ENCODE data around the gene SEC11A.
A peak's percentile ranks its signal among the peaks of the same experiment; 100 is the strongest.
"Not testable (repeated sequence)": the region's sequence is repeated elsewhere in the genome, so short reads cannot be mapped to it uniquely, and the experiment has no call there.

The SEC11A gene

DNA sequence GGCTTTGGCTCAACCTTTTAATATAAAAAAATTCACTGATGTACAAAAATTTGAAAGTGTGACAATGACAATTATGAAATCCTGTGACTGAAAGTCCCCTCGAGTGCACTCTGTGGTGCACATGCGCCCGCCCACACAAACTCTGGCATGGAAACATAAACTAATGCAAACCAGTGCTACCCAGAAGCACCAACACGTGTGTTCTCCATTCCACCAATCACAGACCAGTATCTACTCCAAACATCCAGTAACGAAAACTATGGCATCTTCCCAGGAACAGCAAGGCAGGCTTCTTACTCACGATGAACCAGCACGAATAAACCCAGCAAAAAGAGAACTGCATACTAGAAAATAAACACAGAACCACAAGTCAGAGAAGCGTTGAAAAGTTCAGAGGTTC is 46.2 kb downstream of the SEC11A start:
- DNase-seq: peak; percentile 72

DNA sequence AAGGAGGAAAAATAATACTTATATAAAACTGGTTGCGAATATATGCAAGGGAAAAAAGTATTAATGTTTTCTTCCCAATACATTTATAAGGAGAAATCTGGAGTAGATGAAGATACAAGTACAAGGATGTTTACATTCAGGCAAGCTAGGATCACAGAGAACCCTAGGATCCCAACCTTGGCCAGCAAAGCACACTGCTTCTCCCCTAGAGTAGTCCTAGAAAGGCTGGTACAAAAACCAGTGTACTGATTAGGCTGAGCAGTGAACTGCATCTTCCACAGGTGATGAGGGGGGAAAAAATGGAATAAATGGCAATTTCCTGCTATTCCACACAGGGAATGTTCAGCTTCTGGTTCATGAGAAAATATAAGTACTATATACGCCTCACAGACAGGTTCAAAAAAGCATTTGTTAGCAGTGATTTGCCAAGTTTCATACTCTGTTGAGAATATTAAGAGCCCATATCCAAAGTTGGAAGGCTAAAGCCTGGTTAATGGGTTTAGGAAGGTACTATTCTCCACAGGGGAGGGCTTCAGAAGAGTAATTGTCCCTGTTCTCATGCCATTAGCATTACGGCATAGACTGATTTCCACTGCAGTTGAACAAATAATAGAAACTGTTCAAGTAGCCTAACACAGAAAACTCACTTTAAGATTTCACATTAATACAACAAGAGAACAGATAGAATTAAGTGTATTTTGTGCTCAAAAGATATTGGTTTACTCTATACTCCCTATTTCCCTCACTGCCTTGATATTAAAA is 47.5 kb downstream of the SEC11A start:
- no peak for DNase-seq

DNA sequence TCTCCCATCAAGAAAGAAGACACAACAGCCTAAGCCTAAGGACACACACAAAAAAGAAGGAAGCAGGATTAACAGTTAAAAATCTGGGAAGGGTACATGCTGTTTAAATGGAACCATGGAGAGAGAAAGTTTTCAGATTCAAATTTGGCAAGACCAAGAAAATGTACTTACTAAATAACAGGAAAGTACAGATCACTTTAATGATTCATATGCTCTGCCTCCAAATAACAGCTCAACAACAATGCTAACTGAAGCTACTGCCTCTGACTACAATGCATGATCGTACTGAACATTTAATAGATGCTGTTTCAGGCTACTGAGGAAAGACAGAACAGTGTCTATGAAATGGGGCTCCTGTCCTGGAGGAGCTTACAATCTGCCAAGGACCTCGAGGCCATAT is 49.6 kb downstream of the SEC11A start:
- DNase-seq: no peak

DNA sequence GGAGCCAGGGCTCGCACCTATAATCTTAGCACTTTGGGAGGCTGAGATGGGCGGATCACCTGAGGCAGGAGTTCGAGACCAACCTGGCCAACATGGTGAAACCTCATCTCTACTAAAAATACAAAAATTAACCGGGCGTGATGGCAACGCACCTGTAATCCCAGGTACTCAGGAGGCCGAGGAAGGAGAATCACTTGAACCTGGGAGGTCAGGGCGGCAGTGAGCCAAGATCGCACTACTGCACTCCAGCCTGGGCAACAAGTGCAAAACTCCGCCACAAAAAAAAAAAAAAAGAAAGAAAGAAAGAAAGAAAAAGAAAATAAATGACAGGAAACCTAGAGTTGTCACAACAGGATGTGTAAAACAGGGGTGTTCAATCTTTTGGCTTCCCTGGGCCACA is 54.9 kb downstream of the SEC11A start:
- no peak for DNase-seq

- no peak for DNase-seq
These were observed 55.8 kb downstream of the SEC11A start for GRCh38 chr15:84659904-84660781.

GRCh38 chr15:84658788-84659411 is 57.0 kb downstream of the SEC11A start:
- DNase-seq: no peak

GRCh38 chr15:84658080-84658787 is 57.7 kb downstream of the SEC11A start, which contains the start of gene NMB:
TSS of gene NMB (minus strand) at chr15:84658199. CDS start at chr15:84658152, 47 bp downstream.
- DNase-seq: peak; percentile 84

- no peak for DNase-seq
These were observed 58.2 kb downstream of the SEC11A start for GRCh38 chr15:84657748-84658079.

- DNase-seq: no peak
These were observed 59.0 kb downstream of the SEC11A start for GRCh38 chr15:84656972-84657371.

DNA sequence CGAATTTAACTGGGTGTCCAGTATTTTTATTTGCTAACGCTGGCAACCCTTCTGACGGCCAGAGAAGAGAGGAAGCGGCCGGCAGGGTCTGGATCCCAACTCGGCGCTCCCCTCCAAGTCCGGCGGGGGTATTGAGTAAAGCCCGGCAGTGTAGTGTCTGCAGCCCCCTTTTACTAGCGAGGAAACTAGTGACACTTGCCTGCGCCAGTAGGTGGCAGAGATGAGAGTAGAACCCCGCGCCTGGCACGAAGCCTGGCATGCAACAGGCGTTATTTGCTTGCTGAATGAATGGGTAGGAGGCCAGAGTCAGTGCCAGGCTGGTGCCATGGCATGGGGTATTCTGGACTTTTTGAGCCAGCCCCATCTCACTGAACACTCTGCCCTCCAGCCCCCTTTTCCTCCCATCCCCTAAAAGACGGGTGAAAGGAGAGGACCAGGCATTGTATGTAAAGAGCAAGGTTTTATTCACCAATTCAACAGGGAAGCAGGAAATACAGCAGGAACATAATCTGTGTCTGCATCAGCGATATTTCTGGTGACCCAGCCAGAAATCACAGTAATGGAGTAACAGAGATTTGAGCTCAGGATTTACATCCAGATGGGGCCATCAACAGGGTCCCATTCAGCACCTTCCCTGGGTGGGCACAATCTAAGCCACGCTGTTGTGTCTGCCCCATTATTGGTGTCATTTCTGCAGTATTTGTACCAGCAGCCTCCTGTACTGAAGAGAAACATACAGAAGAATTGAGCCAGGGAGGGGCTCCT is 61.1 kb downstream of the SEC11A start:
- peak; percentile 83 for DNase-seq

DNA sequence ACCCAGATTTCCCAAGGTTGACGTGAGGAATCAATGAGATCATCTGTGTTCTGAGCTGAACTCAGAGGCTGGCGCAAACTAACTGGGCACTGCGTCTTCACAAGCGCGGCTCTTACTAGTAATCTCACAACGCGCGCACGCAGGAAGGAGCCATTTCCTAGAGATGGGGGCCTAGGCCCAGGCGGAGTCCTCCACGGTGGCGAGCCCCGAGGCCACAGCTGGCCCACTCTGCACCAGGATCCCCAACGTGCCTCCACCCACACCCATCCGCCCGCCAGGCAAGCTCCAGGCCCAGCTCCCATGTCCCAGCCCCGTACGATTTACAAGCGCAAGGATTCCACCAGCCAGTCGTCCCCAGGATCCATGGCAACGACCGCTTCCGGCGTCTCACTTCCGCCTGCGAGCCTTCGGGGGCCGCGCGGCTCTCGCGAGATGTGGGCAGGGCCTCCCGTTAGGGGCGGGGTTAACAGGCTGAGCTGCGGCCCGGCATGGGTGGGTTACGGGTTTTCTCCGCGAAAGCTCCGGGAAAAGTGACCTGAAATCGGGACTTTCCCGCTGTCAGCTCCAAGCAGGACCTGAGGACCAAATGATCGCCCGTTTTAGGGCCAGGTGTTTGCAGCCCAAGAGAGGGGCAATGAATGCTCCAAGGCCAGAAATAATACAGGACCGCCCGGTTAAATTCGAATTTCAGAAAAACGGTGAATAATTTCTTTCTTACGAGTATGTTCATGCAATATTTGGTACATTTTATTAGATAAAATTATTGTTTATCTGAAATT is 61.8 kb downstream of the SEC11A start, which contains the start of gene WDR73:
TSS of gene WDR73 (minus strand) at position 374 of the 779 bp plus-strand sequence. CDS start at position 365, 9 bp downstream.
- DNase-seq: peak; percentile 99

GRCh38 chr15:84653584-84653909 is 62.4 kb downstream of the SEC11A start:
- no peak for DNase-seq

DNA sequence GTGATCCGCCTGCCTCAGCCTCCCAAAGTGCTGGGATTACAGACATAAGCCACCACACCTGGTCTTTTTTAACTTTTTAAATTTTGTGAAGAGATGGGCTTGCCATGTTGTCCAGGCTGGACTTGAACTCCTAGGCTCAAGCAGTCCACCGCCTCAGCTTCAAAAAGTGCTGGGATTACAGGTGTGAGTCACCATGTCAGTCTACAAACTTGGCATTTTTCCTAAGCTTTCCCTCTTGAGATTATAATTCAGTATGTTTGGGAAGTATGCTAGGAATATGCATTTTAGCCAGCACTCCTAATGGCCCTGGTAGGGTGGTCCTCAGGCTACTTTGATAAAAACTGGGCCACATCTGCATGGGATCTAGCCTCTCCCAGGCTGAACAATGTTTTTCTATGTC is 66.2 kb downstream of the SEC11A start:
- no peak for DNase-seq

DNA sequence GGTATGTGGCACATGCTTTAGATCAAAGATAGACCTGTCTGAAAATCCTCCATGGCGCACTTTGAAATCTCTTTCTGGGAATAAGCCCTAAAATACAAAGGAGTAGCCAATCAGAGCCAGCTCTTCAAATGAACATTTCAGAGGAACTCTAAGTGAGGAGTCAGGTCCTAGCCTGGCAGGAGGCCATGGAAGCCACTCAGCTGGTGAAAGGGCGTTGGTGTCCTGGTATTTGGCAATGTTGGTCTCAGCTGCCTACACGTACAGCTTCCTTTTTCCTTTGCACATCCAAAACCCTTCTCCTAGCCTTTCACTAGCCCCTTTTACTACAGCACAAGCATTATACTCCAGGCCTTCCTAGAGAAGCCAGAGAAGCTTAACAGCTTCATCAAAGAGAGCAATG is 67.4 kb downstream of the SEC11A start:
- DNase-seq: no peak

- DNase-seq: no peak
These were observed 68.2 kb downstream of the SEC11A start for GRCh38 chr15:84647726-84648125.

DNA sequence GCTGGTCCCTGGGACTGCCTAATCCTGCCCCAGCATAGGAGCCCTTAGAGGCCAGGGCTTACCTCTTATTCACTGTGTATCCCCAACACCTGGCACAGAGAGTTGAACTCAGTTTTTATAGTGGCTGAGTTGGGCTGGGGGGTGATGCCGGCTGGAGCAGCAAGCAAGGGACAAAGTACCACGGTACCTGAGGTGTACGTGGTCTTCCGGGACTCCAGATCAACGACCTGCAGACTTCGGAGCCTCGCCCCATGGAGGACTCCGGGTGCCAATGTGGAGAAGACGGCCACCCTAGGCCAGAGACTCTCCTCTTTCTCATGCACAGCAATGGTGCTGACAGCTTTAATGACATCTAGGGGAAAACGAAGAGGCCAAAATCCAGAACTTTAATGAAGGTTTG is 69.9 kb downstream of the SEC11A start:
- DNase-seq: no peak

GRCh38 chr15:84645496-84645895 is 70.4 kb downstream of the SEC11A start:
- no peak for DNase-seq

DNA sequence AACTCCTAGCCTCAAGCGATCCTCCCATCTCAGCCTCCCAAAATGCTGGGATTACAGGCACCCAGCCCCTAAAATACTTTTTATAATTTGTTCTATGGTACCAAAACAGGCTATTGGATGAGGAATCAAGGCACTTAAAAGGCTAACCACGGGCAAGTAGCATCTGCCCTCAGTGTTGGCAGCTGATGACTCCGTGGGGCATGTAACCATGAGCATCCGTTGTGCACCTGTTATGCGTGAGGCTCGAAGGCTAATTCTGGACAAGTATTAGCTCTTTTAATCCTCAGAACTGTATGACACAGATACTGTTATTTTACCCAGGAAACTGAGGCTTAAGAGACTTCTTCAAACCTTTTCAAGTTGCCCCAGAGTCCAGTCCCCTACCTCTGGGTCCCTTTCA is 72.1 kb downstream of the SEC11A start:
- DNase-seq: no peak

- DNase-seq: not testable (repeated sequence)
These were observed 73.3 kb downstream of the SEC11A start for GRCh38 chr15:84642640-84643039.

DNA sequence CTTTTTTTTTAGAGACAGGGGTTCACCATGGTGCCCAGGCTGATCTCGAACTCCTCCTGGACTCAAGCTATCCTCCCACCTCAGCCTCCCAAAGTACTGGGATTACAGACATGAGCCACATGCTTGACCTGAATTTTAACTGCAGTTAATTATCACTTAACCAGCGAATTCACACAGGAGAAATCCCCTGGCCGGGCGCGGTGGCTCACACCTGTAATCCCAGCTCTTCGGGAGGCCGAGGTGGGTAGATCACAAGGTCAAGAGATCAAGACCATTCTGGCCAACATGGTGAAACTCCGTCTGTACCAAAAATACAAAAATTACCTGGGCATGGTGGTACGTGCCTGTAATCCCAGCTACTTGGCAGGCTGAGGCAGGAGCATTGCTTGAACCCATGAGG is 74.1 kb downstream of the SEC11A start:
- DNase-seq: not testable (repeated sequence)

DNA sequence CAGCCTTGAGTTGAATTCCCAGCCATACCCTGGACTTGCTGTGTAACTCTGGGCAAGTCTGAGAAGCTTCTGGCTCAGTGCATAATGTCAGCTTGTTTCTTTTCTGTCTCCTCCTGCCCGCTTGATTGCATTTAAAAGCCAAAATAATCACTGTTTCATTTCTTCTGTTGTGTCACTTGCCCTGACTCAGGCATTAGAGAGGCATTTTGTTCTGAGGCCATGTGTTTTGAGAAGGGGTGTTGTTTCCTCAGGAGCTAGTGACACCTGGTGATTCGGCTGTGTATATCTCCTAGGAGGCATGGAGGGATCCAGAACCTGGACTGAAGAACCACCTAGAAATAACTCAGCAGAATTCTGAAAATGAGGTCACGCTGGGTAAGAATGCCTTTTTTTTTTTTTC is 77.8 kb downstream of the SEC11A start:
- no peak for DNase-seq
